Measurements from ENCODE around the gene FAM131B. TPM values are rescaled to one million over a fixed set of nuclear protein-coding genes. Genes with fewer than 3 reads are reported as not detected.
"Not testable (repeated sequence)": the region's sequence is repeated elsewhere in the genome, so short reads cannot be mapped to it uniquely, and the experiment has no call there.

Gene FAM131B
- total RNA-seq (2014; rRNA removed; shearing (Covaris generic)): 0.06 and 0.10 TPM in 2 replicates
- not detected in 2 replicates for polyA plus RNA-seq (2014; cell fraction: nucleus; rRNA removed)

- no peak for DNase-seq (ENCODE audit: extremely low read depth, low read depth)
These were observed at the start of gene FAM131B for GRCh38 chr7:143362131-143363015. TSS of gene FAM131B (minus strand) at chr7:143362713. CDS start at chr7:143362603, 110 bp downstream.

- no peak for DNase-seq (ENCODE audit: extremely low read depth, low read depth)
These were observed 49.6 kb upstream of the FAM131B start for GRCh38 chr7:143411976-143412708.

GRCh38 chr7:143410521-143411004 is 48.0 kb upstream of the FAM131B start:
- DNase-seq (ENCODE audit: extremely low read depth, low read depth): no peak

GRCh38 chr7:143408686-143409561 is 46.4 kb upstream of the FAM131B start, which contains the start of gene EPHA1:
TSS of gene EPHA1 (minus strand) at chr7:143408856. CDS start at chr7:143408805, 51 bp downstream.
- no peak for DNase-seq (ENCODE audit: extremely low read depth, low read depth)

GRCh38 chr7:143408252-143408685 is 45.8 kb upstream of the FAM131B start:
- DNase-seq (ENCODE audit: extremely low read depth, low read depth): no peak

GRCh38 chr7:143407287-143408251 is 45.1 kb upstream of the FAM131B start:
- DNase-seq (ENCODE audit: extremely low read depth, low read depth): no peak

GRCh38 chr7:143406002-143406357 is 43.5 kb upstream of the FAM131B start:
- DNase-seq (ENCODE audit: extremely low read depth, low read depth): no peak

GRCh38 chr7:143405173-143406001 is 42.9 kb upstream of the FAM131B start:
- no peak for DNase-seq (ENCODE audit: extremely low read depth, low read depth)

GRCh38 chr7:143402233-143402632 is 39.7 kb upstream of the FAM131B start:
- DNase-seq (ENCODE audit: extremely low read depth, low read depth): not testable (repeated sequence)

- DNase-seq (ENCODE audit: extremely low read depth, low read depth): no peak
These were observed 38.8 kb upstream of the FAM131B start for GRCh38 chr7:143401265-143401664.

- DNase-seq (ENCODE audit: extremely low read depth, low read depth): no peak
These were observed 37.1 kb upstream of the FAM131B start for GRCh38 chr7:143399642-143400041.

- no peak for DNase-seq (ENCODE audit: extremely low read depth, low read depth)
These were observed 36.6 kb upstream of the FAM131B start for GRCh38 chr7:143399151-143399550.

- DNase-seq (ENCODE audit: extremely low read depth, low read depth): no peak
These were observed 36.1 kb upstream of the FAM131B start for GRCh38 chr7:143398616-143399015.

GRCh38 chr7:143397710-143398530 is 35.4 kb upstream of the FAM131B start:
- no peak for DNase-seq (ENCODE audit: extremely low read depth, low read depth)

GRCh38 chr7:143396625-143397556 is 34.4 kb upstream of the FAM131B start:
- no peak for DNase-seq (ENCODE audit: extremely low read depth, low read depth)

- no peak for DNase-seq (ENCODE audit: extremely low read depth, low read depth)
These were observed 33.7 kb upstream of the FAM131B start for GRCh38 chr7:143396182-143396581.

Data from NCI-H460 (cell line).